GM23338 (cell line): ENCODE data around the gene B4GALT7. TPM values are rescaled to one million over a fixed set of nuclear protein-coding genes. Genes with fewer than 3 reads are reported as not detected.

Experiments used
- ATAC-seq: fragments of 200-7000 bp; cut with Tn5 transposase; 3 replicates; pipeline ENCODE4 v1.9.1; 2020
- DNase-seq: peaks from one replicate; pipeline ENCODE4 v3.0.0-alpha.2; 2015; ENCODE audit warnings: low spot score
- H2AFZ ChIP-seq: fragments of 200-600 bp; sonication (generic); 2 replicates; pipeline ENCODE4 v1.8.0; 2016; ENCODE audit warnings: antibody characterized with exemption, mild to moderate bottlenecking, moderate library complexity
- H3F3A ChIP-seq: fragments of 200-600 bp; sonication (generic); replicated peaks from 2 replicates; pipeline ENCODE4 v1.8.0; 2017; ENCODE audit warnings: antibody characterized with exemption, mixed run types, low read depth
- H3K27ac ChIP-seq: fragments of 200-600 bp; sonication (generic); 2 replicates; pipeline ENCODE4 v1.6.1; 2016; ENCODE audit warnings: low read depth
- H3K27me3 ChIP-seq: fragments of 200-600 bp; sonication (generic); 2 replicates; pipeline ENCODE4 v1.8.0; 2016; ENCODE audit warnings: mild to moderate bottlenecking, mixed run types, moderate library complexity; ENCODE audit not compliant: insufficient read depth
- H3K36me3 ChIP-seq: fragments of 200-600 bp; sonication (generic); 2 replicates; pipeline ENCODE4 v1.8.0; 2016; ENCODE audit warnings: mild to moderate bottlenecking; ENCODE audit not compliant: insufficient read depth
- H3K4me1 ChIP-seq: fragments of 200-600 bp; sonication (generic); 2 replicates; pipeline ENCODE4 v1.8.0; 2016; ENCODE audit warnings: mild to moderate bottlenecking, moderate library complexity; ENCODE audit not compliant: insufficient read depth
- H3K4me2 ChIP-seq: fragments of 200-600 bp; sonication (generic); 2 replicates; pipeline ENCODE4 v1.7.1; 2017; ENCODE audit warnings: mixed run types
- H3K4me3 ChIP-seq: fragments of 200-600 bp; sonication (generic); 2 replicates; pipeline ENCODE4 v1.6.1; 2016; ENCODE audit warnings: mixed run types
- H3K79me2 ChIP-seq: fragments of 200-600 bp; sonication (generic); replicated peaks from 2 replicates; pipeline ENCODE4 v1.8.0; 2017; ENCODE audit warnings: mild to moderate bottlenecking; ENCODE audit not compliant: insufficient read depth
- H3K9me2 ChIP-seq: fragments of 200-600 bp; sonication (generic); 2 replicates; pipeline ENCODE4 v1.8.0; 2017; ENCODE audit not compliant: insufficient read depth
- H4K20me1 ChIP-seq: fragments of 200-600 bp; sonication (generic); replicated peaks from 2 replicates; pipeline ENCODE4 v1.8.0; 2017; ENCODE audit warnings: mild to moderate bottlenecking; ENCODE audit not compliant: insufficient read depth
- H3K27ac Mint-ChIP-seq: 2 replicates; pipeline ENCODE4 v1.8.0; 2020; ENCODE audit warnings: inconsistent platforms, mild to moderate bottlenecking, moderate library complexity, mixed read lengths
- H3K27me3 Mint-ChIP-seq: 3 replicates; pipeline ENCODE4 v1.8.0; 2022; ENCODE audit warnings: low read depth, mild to moderate bottlenecking, moderate library complexity, mixed read lengths, inconsistent platforms; ENCODE audit not compliant: insufficient read depth, poor library complexity
- H3K36me3 Mint-ChIP-seq: 3 replicates; pipeline ENCODE4 v1.8.0; 2021; ENCODE audit warnings: low read depth, mild to moderate bottlenecking, inconsistent platforms, moderate library complexity, mixed read lengths
- H3K4me1 Mint-ChIP-seq: 3 replicates; pipeline ENCODE4 v1.8.0; 2020; ENCODE audit warnings: mild to moderate bottlenecking, inconsistent platforms, mixed read lengths
- H3K4me3 Mint-ChIP-seq: 3 replicates; pipeline ENCODE4 v1.8.0; 2021; ENCODE audit warnings: moderate library complexity, mild to moderate bottlenecking, inconsistent platforms, mixed read lengths
- H3K9me3 Mint-ChIP-seq: 3 replicates; pipeline ENCODE4 v1.8.0; 2020; ENCODE audit warnings: moderate library complexity, mild to moderate bottlenecking, inconsistent platforms, mixed read lengths
- ETS1 ChIP-seq: IDR thresholded peaks from 2 replicates; pipeline ENCODE4 v1.6.1; 2016; ENCODE audit warnings: antibody characterized with exemption
- EZH2 ChIP-seq: fragments of 200-600 bp; sonication (generic); IDR thresholded peaks from one replicate; pipeline ENCODE4 v1.8.0; 2017; ENCODE audit warnings: antibody characterized with exemption, mild to moderate bottlenecking, low read depth; ENCODE audit not compliant: unreplicated experiment
- EZH2phosphoT487 ChIP-seq: fragments of 200-600 bp; sonication (generic); IDR thresholded peaks from one replicate; pipeline ENCODE4 v1.8.1; 2018; ENCODE audit warnings: antibody characterized with exemption; ENCODE audit not compliant: unreplicated experiment
- NANOG ChIP-seq: IDR thresholded peaks from 2 replicates; pipeline ENCODE4 v1.6.1; 2016; ENCODE audit warnings: antibody characterized with exemption, borderline replicate concordance
- ZNF114 ChIP-seq: fragments of 250-450 bp; sonication (Bioruptor Pico); IDR thresholded peaks from 2 replicates; pipeline ENCODE4 v1.5.0; 2020; ENCODE audit warnings: mild to moderate bottlenecking, moderate library complexity
- polyA plus RNA-seq: library from polyadenylated mRNA; unstranded; fragments of >200 nt; fragmentation: Nextera tagmentation; extraction: Ambion mirVana; gene quantifications from 2 replicates; pipeline ENCODE4 v1.2.1, GENCODE V29; 2016
- total RNA-seq: library from RNA; depleted of rRNA; stranded (reverse); fragments of >200 nt; shearing (Covaris generic); gene quantifications from 2 replicates; pipeline ENCODE4 v1.2.3, GENCODE V29; 2014
- TF ChIP-seq, protein P1 (sequence below), 2 experiments: fragments of 200-600 bp in 1 of 2; sonication (generic) in 1 of 2; conservative IDR thresholded peaks; 2 replicates each; pipeline versions ENCODE4 v1.5.1 to v1.6.1; 2016 to 2017; ENCODE audit warnings: antibody characterized with exemption in 2 of 2, low read depth in 2 of 2, mild to moderate bottlenecking in 2 of 2, moderate library complexity in 1 of 2
- TF ChIP-seq, protein P2 (sequence below): IDR thresholded peaks from one replicate; pipeline ENCODE4 v1.6.1; 2018; ENCODE audit warnings: antibody characterized with exemption; ENCODE audit not compliant: unreplicated experiment

B4GALT7 gene
- total and polyA plus RNA-seq, 2 experiments from 2014 or later = 10.0 to 23.3 TPM

DNA sequence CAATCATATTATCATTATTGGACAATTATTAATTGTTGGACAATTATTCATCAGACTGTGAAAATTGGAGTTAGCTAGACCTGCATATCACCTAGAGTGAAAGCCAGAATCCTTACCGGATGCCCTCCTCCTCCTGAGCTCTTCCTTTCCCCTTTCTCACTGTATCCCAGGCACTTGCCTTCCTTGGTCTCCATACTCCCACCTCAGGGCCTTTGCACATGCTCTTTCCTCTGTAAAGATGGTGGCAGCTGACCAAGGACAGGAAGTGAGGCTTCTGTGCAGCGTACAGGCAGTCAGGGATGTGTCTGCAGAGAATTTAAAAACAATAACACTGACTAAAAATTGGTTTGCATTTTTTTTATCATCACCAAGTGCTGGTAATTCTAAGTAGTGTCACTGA lies 30.0 kb upstream of the B4GALT7 start:
- H3K9me3 Mint-ChIP-seq = no peaks in the 10 kb centered on the region
- no peak overlapping the region for H3K4me3 Mint-ChIP-seq

More for the DNA sequence above, 30.0 kb upstream of the B4GALT7 start:
- H3K79me2 ChIP-seq = no peaks in the 10 kb centered on the region
- no peak for TF ChIP-seq ETS1
- TF ChIP-seq ZNF114 (CRISPR knock-in tag) = no peak
- no peak for TF ChIP-seq NANOG
- no peak for TF ChIP-seq EZH2phosphoT487
- no peak for TF ChIP-seq EZH2
- TF ChIP-seq, protein P1, sequence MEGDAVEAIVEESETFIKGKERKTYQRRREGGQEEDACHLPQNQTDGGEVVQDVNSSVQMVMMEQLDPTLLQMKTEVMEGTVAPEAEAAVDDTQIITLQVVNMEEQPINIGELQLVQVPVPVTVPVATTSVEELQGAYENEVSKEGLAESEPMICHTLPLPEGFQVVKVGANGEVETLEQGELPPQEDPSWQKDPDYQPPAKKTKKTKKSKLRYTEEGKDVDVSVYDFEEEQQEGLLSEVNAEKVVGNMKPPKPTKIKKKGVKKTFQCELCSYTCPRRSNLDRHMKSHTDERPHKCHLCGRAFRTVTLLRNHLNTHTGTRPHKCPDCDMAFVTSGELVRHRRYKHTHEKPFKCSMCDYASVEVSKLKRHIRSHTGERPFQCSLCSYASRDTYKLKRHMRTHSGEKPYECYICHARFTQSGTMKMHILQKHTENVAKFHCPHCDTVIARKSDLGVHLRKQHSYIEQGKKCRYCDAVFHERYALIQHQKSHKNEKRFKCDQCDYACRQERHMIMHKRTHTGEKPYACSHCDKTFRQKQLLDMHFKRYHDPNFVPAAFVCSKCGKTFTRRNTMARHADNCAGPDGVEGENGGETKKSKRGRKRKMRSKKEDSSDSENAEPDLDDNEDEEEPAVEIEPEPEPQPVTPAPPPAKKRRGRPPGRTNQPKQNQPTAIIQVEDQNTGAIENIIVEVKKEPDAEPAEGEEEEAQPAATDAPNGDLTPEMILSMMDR (conservative IDR thresholded peaks at IDR 0.05; ENCODE audit: low read depth in 2 of 2) = no peak
- TF ChIP-seq, protein P2, sequence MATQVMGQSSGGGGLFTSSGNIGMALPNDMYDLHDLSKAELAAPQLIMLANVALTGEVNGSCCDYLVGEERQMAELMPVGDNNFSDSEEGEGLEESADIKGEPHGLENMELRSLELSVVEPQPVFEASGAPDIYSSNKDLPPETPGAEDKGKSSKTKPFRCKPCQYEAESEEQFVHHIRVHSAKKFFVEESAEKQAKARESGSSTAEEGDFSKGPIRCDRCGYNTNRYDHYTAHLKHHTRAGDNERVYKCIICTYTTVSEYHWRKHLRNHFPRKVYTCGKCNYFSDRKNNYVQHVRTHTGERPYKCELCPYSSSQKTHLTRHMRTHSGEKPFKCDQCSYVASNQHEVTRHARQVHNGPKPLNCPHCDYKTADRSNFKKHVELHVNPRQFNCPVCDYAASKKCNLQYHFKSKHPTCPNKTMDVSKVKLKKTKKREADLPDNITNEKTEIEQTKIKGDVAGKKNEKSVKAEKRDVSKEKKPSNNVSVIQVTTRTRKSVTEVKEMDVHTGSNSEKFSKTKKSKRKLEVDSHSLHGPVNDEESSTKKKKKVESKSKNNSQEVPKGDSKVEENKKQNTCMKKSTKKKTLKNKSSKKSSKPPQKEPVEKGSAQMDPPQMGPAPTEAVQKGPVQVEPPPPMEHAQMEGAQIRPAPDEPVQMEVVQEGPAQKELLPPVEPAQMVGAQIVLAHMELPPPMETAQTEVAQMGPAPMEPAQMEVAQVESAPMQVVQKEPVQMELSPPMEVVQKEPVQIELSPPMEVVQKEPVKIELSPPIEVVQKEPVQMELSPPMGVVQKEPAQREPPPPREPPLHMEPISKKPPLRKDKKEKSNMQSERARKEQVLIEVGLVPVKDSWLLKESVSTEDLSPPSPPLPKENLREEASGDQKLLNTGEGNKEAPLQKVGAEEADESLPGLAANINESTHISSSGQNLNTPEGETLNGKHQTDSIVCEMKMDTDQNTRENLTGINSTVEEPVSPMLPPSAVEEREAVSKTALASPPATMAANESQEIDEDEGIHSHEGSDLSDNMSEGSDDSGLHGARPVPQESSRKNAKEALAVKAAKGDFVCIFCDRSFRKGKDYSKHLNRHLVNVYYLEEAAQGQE = no peak
- H3K4me3 ChIP-seq = no peak overlapping the region
- no peaks in the 10 kb centered on the region for H3K36me3 ChIP-seq
- no peak overlapping the region for H2AFZ ChIP-seq
- no peak for ATAC-seq
- H3K4me1 ChIP-seq = peaks cover 2% of the 10 kb centered on the region; the same call in 1 of the 2 replicates
- no peak overlapping the region for H3K27ac ChIP-seq
- H3K27me3 ChIP-seq = no peaks in the 10 kb centered on the region
- Mint-ChIP-seq H3K27ac (no peak overlapping the region), H3K27me3 (peaks cover 11% of the 10 kb centered on the region), H3K36me3 (no peaks in the 10 kb centered on the region), H3K4me1 (peaks cover 2% of the 10 kb centered on the region; the same call in 2 of the 3 replicates)
- no peaks in the 10 kb centered on the region for H3F3A ChIP-seq
- DNase-seq = no peak
- no peaks in the 10 kb centered on the region for H4K20me1 ChIP-seq
- no peak overlapping the region for H3K4me2 ChIP-seq
- no peaks in the 10 kb centered on the region for H3K9me2 ChIP-seq
